ENCODE measurements around the gene SYT12. TPM values are rescaled to one million over a fixed set of nuclear protein-coding genes. Genes with fewer than 3 reads are reported as not detected.
A peak's percentile ranks its signal among the peaks of the same experiment; 100 is the strongest.

The SYT12 gene
- total RNA-seq, 1 donor: 0.09 TPM

DNA sequence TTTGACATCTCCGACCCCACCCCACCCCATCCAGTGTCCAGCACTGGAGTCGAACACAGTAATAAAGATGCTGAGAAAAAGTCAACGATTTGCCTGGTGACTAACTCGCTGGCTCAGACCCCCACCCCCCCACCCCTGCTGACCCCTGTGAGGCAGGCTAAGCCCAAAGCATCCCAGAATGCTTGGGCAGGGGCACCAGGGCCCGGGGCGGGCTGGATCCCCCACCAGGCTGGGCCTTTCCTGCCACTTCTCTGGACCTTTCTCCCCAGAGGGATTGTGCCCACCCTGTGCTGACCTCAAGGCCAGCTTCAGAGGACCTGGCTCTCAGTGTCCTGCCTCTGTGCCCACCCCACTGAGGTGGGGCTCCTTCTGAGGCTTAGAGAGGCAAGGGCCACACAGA is 46.0 kb upstream of the SYT12 start:
- TF ChIP-seq, protein P1, sequence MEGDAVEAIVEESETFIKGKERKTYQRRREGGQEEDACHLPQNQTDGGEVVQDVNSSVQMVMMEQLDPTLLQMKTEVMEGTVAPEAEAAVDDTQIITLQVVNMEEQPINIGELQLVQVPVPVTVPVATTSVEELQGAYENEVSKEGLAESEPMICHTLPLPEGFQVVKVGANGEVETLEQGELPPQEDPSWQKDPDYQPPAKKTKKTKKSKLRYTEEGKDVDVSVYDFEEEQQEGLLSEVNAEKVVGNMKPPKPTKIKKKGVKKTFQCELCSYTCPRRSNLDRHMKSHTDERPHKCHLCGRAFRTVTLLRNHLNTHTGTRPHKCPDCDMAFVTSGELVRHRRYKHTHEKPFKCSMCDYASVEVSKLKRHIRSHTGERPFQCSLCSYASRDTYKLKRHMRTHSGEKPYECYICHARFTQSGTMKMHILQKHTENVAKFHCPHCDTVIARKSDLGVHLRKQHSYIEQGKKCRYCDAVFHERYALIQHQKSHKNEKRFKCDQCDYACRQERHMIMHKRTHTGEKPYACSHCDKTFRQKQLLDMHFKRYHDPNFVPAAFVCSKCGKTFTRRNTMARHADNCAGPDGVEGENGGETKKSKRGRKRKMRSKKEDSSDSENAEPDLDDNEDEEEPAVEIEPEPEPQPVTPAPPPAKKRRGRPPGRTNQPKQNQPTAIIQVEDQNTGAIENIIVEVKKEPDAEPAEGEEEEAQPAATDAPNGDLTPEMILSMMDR (IDR thresholded peaks at IDR 0.05; ENCODE audit: insufficient read depth, low read length): no peak
- no peak overlapping the region for H3K4me3 ChIP-seq (ENCODE audit: low read depth, low read length)
- no peak for DNase-seq (ENCODE audit: low read depth)

DNA sequence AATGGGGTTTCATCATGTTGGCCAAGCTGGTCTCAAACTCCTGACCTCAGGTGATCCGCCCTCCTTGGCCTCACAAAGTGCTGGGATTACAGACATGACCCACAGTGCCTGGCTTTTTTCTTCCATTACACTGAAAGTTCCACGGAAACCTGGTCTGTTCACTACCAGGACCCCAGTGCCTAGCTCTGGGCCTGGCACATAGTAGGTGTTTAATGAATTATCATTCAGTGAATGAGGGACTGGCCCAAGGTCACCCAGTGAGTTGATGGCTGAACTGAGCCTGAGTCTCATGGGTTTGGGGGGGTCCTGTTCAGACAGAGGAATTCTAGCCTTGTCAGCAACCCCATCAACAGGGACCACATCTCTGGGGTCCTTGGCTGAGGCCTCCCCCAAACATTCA is 44.7 kb upstream of the SYT12 start:
- TF ChIP-seq, protein P1 (IDR thresholded peaks at IDR 0.05; ENCODE audit: insufficient read depth, low read length): no peak
- no peak overlapping the region for H3K4me3 ChIP-seq (ENCODE audit: low read depth, low read length)
- DNase-seq (ENCODE audit: low read depth): no peak

DNA sequence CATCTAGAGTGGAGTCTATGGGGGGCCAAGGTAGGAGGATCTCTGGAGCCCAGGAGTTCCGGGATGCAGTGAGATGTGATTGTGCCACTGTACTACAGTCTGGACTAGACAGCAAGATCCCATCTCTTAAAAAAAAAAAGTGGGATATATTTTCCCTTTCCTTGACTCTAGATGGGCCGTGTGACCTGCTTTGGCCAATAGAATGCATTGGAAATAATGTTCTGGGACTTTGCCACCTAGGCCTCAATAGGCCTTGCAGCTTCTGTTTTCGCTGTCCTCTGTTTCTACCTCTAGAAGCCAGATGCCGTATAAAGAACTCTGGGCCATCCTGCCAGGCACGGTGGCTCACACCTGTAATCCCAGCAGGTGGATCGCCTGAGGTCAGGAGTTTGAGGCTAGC is 44.2 kb upstream of the SYT12 start:
- TF ChIP-seq, protein P1 (IDR thresholded peaks at IDR 0.05; ENCODE audit: insufficient read depth, low read length): no peak
- H3K4me3 ChIP-seq (ENCODE audit: low read depth, low read length): no peak overlapping the region
- DNase-seq (ENCODE audit: low read depth): no peak

DNA sequence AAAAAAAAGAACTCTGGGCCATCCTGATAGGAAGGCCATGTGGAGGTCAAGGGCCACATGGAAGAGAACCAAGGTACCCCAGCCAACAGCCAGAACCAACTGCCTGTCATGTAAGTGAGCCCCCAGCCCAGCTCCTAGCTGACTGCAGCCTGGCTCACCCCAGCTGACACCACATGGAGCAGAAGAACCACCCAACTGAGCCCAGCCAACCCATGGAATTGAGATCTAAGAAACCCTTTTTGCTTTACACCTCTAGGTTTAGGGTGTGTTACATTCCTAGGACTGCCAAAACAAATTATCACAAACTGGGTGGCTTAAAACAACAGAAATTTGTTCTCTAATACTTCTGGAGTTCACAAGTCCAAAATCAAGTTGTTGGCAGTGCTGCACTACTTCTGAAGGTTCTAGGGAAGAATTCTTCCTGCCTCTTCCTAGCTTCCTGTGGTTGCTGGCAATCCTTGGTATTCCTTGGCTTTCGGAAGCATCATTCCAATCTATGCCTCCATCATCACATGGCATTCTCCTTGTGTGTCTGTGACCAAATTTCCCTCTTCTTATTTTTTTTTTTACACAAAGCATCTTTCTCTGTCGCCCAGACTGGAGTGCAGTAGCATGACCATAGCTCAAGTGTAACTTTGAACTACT is 43.5 kb upstream of the SYT12 start:
- TF ChIP-seq, protein P1 (IDR thresholded peaks at IDR 0.05; ENCODE audit: insufficient read depth, low read length): no peak
- no peak overlapping the region for H3K4me3 ChIP-seq (ENCODE audit: low read depth, low read length)
- peak; percentile 54 for DNase-seq (ENCODE audit: low read depth)

DNA sequence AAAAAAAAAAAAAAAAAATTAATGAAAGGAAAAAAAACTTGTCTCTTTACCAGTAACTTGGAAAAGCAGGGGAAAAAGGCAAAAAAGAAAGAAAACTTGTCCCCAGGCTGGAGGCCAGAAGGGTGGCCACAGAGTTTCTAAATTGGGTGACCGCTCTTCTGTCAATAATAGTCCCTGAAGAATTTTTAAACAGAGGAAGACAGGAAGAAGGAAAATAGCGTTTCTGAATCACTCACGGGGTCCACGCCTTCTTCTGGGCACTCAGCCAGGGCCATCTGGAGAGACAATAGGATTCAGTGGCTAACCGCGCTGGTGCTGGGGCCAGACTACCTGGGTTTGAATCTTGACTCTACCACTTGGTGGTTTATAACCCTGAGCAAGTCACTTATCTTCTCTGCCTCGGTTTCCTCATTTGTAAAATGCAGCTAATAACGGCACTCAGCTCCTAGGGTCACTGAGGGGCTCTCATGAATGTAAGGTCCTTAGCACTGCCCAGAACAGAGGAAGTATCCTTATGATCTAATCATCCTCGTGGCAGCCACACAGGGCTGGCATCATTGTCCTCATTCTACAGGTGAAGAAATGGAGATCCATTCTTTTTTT is 40.9 kb upstream of the SYT12 start:
- H3K4me3 ChIP-seq (ENCODE audit: low read depth, low read length): no peak overlapping the region
- DNase-seq (ENCODE audit: low read depth): peak; percentile 89
- TF ChIP-seq, protein P1 (IDR thresholded peaks at IDR 0.05; ENCODE audit: insufficient read depth, low read length): no peak

DNA sequence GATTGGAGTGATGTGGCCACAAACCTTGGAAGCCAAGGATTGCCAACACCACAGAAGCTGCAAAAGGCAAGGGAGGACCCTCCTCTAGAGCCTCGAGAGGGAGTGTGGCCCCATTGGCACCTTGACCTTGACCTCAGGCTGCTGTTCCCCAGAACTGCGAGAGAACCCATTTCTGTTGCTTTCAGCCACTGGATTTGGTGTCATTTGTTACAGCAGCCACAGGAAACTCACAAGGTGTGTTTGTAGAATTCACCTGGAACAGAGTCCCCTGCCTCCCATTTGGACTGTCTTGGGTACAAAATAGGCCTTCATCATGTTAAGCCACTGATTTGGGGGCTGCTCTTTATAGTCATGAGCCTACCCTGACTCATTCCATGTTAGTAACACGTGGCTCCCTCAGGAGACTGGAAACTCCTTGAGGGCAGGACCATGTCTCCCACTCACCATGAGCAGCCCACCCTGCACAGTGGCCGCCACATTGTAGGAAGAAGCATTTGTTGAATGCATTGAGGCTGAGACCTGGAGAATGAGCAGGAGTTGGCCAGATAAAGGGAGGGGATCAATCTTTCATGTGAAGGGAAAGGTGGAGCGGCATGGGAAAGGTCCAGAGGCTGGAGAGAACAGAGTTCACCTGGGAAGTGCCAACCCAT is 39.5 kb upstream of the SYT12 start:
- TF ChIP-seq, protein P1 (IDR thresholded peaks at IDR 0.05; ENCODE audit: insufficient read depth, low read length): no peak
- no peak for DNase-seq (ENCODE audit: low read depth)
- no peak overlapping the region for H3K4me3 ChIP-seq (ENCODE audit: low read depth, low read length)
